Activated naive CD4-positive, alpha-beta T cell treated with anti-CD3 and anti-CD28 coated beads, Interleukin-2, amount 50 U/mL, for 16 hours (primary cell): ENCODE results near the gene ANKRD11.
A peak's percentile ranks its signal among the peaks of the same experiment; 100 is the strongest.
"Not testable (repeated sequence)": the region's sequence is repeated elsewhere in the genome, so short reads cannot be mapped to it uniquely, and the experiment has no call there.

Experiments
- DNase-seq: peaks from one replicate; pipeline ENCODE4 v3.0.0-alpha.2; 2020

ANKRD11 gene

DNA sequence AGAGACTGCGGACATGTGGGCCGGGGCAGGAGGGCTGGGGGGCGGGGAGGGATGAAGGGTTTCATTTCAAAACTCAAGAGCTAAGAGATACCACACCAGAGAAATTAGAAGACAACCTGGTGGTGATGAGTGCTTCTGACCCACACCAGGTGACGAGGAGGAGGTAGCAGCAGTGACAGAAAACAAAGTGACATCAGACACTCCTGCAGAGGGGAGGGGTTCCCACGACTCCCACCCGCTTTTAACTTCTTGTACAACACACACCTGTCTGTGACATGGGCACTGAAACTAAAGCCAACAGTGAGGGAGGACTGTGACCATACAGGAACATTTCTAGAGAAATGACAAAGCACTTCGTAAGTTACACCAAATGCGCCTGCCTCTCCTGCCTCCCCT lies 112.9 kb downstream of the ANKRD11 start:
- DNase-seq: no peak

DNA sequence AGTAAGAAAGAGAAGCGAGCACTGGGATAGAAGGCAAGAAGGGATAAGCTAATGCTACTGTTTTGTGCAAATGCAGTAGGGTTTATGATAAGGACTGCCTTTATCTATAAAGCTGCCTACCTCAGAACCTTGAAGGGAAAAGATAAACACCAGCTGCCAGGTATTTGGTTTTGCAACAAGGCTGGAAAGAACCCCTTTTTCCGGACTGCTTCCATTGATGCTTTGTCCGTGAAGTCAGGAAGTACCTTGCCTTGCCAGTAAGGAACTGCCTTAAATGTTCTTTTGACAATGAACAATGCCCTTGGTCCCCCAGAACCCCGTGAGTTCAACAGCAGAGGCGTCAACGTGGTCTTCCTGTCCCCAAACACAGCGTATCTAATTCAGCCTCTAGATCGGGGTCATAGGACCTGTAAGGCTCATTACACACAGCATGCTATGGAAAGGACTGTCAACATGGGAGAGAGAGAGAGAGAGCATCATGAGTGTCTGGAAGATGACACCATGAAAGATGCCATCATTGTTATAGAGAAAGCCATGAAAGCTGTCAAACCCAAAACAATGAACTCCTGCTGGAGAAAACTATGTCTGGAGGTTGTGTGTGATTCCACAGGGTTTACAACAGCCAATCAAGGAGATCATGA lies 113.4 kb downstream of the ANKRD11 start:
- no peak for DNase-seq

DNA sequence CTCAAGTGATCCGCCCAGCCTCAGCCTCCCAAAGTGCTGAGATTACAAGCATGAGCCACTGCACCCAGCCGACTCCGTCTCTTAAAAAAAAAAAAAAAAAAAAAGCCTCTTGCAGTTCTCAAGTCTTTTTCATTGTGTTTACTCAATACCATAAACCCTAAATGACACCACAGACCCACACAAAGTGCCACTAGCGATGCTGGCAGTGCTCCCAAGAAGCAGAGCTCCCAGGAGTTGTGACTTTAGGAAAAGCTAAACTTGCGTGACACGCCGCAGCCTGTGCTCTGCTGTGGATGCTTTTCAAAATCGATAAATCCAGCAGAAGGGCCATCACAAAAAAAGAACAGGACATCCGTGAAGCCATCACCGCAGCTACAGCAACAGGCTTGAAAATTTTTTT lies 114.7 kb downstream of the ANKRD11 start:
- DNase-seq: no peak

DNA sequence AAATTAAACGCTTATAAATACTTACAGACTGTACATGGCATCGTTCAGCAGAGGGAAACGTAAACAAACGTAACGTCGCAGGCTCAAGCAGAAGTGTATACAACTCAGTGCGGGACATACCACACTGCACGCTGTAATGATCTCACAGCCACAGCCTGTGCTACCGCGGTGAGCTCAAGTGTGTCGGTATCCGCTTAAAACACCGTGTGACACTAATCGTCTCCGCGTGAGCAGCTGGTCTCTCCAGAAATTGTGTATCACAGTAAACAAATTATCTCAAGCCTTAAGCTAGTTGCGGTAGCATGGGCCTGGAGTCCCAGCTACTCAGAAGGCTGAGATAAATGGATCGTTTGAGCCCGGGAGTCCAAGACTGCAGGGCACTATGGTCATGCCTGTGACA lies 115.3 kb downstream of the ANKRD11 start:
- DNase-seq: no peak

DNA sequence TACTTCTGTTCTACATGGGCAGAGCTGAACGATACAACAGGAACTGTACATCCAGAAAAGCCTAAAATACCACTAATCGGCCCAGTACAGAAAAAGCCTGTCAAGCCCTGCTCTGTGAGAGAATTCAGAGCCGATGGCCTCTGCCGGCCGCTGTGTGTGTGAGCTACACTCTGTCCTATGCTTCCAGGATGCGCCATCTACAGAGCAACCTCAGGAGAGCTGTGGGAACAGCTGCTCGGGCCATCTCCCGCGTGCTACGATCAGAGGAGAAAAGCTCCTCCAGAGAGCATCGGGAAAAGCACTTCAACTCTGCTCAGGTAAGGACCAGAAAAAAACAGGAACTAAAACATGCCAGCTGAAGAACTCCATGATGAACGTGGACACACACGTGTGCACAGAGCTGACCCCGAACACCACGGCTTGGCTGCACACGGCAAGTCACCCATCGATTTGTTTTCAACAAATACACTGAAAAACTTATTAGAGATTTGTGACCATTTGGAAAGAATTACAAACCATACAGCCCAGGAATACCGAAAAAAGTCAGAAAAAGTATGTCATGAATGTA lies 115.9 kb downstream of the ANKRD11 start:
- DNase-seq: no peak

DNA sequence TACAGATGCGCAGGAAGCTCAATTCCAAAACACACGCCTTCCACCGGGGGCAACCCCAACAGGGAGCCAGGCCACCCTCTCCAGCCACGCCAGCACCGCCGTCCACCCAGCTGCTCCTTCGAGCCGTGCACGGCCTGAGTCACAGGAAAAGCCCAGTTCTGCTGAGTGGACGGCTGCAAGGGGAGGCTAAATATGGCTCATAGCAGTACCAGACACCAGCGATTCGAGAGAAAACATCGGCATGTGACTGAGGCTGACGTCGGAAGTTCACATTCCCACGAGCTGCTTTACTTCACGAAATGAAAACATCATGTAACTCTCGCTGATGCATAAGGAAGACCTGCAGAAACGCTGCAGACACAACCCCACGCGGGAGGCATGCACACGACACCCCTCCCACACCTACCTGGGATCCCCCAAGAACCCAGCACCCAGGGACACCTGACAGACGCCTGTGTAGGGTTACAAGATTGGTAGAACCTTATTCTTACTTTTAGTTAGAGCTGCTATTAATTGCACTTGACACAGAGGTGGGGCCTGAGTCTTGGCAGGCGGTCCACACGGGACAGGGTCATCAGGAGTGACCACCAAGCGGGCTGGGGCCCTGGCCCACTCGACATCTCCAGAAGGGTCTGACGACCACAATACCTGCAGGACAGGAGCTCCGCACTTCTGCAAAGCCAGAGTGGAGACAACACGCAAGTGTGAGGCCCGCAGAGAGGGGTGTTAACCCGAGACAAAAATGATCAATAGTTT lies 116.8 kb downstream of the ANKRD11 start:
- no peak for DNase-seq

DNA sequence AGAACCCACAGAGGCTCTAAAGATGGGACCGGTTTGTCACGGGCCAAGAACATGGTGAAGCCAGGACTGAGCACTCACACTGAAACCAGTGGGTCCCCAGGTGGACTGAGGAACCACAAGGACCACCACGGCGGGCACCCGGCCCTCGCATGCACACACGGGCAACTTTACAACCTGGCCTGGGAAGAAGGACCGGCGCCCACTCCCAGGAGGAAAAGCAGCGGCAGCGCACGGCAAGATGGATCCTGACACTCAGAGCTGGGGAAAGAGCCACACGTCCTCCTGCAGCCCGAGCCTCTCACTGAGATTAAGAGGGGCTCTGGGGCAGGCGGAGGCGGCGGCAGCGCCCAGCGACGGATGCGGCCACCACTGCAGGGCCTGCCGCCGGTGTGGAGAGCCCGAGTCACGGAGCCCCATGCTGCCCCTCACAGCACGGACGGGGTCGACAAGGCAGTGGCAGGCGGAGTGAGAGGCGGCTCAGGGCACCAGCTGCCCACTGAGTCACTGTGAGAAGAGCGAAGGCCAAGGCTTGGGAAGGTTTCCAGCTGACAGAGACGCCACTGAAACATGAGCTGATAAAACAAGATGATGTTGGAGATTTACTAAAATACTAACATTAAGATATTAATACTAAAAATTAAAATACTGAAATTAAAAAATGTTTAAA lies 118.3 kb downstream of the ANKRD11 start:
- no peak for DNase-seq

DNA sequence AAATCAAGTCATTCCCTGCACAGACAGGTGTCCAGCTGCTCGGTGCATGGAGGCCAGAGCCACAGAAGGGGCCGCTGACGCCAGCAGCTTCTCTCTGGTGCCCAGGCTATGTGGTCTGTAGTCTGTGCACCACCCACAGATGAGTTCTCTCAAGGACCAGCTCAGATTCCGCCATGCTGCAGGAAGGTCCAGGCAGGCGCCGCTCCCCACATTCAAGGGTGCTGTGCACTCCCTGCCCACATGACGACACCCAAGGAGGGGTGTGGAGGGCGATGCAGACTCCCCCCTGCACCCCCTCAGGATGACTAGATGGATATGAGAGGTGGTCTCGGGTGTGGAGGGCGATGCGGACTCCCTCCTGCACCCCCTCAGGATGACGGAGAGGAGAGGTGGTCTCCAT lies 119.0 kb downstream of the ANKRD11 start:
- no peak for DNase-seq

DNA sequence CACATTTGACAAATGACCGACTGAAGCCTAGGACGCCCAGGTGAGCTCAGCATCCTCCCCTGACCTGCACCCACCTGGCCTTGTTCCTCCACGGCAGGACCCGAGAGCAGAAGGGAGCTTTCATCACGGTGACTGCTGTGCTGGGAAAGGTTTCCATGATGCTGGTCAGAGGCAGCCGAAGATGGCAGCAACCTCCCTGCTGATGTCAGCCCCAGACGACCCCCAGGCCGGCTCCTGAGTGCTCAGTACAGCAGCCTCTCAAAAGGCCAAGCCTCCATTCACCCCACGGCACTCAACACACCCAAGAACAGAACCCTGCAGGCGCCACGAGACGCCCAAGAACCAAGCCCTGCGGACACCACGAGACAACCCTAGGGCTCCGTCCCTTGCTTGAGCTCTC lies 119.8 kb downstream of the ANKRD11 start:
- DNase-seq: no peak

DNA sequence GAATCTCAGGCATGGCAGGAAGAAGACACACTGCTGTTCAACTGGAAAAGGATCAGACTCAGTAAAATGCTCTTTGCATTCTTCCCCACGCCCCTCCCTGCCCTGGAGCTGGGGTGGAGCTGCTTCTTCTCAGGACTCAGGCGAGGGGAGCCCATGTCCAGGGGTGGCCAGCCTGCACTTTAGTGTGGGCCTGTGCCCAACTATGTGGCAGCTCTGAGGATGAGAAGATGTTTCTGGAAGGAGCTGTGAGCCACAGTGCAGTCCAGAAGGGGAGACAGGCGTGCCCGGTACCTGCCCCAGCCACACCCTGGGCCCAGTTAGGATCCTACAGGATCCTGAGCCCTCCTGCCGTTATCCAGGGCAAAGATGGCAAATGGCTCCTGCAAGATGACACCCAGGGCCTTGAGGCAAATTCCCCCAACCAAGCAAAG lies 120.3 kb downstream of the ANKRD11 start:
- DNase-seq: no peak

DNA sequence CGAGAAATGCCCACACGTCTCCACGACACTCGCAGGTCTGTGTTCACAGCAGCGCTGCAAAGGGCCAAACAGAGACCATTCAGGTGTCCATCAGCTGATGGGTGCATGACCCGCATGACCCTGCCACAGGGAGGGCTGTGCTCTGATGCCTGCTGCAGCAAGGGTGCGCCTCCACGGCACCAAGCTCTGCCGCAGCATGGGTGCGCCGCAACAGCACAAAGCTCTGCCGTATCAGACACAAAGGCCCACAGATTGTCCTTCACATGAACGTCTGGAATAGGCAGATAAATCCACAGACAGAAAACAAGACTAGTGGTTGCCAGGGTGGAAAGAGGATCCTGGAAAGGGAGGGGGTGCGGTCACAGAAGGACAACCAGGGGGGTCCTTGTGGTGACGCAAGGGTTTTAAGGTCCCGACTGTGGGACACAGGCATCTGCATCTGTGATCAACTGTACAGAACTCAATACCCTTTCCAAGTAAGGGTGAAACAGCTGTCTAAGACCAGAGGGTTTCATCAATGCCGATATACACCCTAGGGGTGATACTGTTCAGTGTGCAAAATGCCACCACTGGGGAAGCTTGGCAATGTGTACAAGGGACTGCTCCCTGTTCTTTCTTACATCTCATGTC lies 121.0 kb downstream of the ANKRD11 start:
- no peak for DNase-seq

DNA sequence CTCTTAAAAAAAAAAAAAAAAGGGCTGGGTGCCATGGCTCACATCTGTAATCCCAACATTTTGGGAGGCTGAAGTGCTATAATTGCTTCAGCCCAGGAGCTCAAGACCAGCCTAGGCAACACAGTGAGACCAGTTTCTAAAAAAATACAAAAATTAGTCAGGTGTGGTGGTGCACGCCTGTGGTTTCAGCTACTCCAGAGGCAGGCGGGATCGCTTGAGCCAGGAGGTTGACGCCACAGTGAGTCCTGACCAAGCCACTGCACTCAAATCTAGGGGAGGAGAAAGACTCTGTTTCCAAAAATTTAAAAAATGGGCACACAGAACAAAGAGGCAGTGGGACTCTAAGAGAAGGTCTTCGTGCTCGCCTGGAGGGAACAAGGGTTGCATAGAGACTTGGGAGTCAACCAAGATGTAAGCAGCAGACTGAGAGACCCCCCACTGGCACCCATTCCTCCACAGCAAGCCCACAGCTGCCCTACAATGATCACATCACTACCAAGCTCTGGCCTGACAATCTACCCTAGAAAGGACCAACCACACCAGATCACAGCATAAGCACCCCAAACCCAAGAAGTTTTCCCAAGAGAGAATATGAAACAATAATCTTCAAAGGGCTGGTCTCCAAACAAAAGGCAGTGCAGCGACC lies 121.6 kb downstream of the ANKRD11 start:
- DNase-seq: no peak

DNA sequence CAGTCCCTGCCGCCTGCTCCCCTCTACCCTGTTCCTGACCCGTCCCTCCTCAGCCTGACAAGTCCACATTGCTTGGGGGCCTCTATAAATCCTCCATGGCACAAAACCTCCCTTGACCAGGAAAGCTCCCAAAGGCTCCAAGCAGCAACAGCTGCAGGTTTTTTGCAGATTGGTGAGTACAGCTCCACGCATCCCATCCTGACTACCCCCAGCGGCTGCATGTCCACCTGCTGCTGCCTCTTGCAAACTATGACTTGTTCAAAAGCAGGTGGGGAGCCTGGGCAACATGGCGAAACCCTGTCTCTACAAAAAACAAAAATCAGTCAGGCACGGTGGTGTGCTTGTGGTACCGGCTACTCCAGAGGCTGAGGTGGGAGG lies 122.8 kb downstream of the ANKRD11 start:
- no peak for DNase-seq

DNA sequence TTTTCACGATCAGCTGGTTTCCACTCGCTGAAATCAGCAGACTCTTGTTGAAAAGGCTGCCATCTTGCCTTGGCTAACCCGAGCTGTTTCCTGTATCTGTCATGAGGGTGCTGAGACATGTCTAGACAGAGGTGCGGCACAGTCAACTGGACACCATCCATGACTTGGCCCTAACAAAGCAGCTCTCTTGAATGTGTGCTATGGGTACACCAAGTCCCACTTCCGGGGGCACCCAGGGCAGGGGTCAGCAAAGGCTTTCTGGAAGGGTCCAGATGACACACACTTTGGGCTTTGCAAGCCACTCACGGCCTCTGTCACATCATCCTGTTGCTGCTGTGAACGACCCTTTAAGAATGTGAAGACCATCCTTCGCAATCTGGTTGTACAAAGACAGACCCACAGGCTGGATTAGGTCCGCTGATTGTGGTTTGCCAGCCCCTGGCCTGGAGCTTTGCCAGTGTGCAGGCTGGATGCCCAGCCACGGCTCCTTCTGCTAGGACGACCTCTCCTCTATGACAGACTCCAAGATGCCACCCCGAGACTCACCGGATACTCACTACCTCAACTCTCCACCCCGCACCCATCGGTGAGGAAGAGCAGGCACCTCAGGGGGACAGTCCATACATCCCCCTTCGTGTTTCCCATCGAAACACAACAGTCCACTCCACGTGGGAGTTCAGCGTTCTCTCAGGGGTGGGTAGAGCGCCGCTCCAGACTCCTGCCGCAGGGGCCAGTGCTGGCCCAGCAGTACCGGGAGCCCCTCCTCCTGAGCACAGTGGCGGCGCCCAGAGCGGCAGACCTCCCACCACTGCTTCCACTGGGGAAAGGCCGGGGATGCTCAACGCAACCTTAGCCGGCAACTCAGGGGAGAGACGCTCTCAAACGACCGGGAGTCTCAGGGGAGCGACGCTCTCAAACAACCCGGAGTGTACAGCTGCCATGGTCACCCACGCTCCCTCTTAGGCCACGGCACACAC lies 123.5 kb downstream of the ANKRD11 start:
- DNase-seq: no peak

DNA sequence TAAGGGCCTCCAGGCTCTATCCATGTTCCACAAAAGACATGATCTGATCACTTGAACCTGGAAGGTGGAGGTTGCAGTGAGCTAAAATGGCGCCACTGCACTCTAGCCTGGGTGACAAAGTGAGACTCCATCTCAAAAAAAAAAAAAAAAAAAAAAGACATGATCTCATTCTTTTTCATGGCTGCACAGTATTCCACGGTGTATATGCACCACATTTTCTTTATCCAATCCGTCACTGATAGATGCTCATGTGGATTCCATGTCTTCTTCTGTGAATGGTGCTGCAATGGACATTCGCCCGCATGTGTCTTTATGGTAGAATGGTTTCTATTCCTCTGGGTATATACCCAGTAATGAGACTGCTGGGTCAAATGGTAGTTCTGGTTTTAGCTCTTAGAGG lies 124.4 kb downstream of the ANKRD11 start:
- no peak for DNase-seq

DNA sequence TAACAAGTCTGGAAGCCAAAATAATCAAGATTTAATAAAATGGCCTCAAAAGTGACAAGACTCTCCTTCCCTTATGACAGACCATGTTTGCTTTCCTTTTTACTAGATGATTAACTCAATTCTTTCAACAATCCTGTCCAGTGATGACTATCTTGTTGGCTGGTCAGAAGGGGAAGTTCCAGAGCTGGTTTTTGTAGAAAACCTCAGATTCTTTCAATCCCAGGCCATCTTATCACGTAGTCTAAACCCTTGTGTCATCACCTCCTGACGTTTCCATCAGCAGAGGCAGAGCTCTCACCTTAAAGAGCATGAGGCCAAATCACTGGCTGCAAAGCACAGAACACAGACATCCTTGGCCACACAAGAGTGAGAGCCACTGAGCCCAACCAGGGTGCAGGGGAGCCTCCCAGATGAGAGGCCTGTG lies 125.3 kb downstream of the ANKRD11 start:
- DNase-seq: no peak

DNA sequence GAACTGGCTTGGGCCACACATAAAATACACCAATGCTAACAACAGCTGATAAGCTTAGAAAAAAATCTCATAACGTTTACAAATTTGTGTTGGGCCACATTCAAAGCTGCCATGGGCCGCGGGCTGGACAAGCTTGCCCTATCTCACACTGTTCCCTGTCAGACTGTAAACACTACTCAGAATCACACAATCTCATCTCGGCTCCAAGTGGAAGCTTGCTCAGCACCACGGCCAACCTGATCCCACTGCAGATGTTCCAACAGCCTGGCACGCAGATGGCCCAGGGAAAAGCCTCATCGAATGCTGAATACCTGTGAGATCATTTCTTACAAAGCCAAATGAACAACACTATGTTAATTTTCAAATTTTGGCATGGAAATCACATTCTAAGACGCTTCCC lies 125.8 kb downstream of the ANKRD11 start:
- DNase-seq: no peak

DNA sequence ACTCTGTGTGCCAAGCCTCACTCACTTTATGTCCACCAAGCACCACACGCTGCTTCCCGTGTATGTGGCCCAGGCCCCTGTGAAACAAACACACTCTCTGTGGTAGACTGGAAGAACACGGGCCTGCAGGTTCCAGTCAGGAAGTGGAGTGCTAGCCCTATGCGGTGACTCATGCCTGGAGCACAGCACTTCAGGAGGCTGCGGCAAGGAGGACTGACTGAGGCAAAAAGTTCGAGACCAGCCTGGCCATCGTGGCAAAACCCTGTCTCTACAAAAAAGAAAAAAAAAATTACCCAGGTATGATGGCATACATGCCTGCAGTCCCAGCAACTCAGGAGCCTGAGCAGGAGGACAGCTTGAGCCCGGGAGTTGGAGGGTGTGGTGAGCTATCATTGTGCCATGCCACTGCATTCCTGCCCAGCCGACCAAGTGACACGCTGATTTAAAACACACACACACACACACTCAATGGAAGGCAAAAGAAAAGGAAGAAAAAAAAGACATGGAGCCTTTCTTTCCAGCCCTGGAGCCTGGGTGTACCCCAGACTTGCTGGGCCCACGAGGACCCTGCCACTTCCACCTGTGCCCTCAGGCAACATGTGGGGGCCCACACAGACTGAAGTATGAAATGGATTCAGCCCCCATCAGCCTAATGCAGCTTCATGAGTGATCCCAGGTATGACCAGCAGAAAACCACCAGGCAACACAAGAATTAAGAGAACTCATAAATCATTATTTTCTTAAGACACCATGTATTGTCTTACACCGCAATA lies 126.6 kb downstream of the ANKRD11 start:
- peak; percentile 32 for DNase-seq

DNA sequence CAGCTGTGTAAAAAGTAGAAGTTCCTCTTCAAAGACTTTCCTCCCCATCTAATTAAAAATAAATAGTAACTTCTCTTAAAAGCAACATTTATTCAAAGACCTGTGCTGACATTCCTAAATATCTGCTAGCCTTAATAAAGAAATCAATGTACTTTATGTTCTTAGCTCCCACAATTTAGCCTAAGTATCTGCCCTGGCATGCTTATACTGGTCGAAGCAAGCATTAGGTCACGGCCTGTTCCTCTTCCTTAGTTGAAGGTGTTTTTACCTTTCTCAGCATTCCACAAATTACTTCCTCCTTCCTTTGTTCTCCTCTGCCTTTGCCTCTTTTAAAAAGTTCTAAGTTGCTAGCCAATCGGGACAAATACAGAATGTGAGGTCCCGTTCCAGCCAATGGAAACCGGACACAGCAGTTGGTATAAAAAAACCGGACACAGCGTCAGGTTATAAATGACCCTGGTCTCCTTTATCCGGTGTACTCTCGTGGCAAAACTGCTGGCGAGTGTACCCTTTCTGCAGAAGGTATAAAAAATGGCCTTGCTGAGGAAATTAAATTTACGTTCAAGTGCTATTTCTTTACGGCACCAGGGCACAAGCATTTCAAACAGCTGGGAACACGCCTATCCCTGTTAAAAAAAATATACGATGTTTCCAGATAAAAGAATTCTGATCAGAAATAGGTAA lies 127.7 kb downstream of the ANKRD11 start:
- DNase-seq: not testable (repeated sequence)
